ENCODE data around the gene KCNIP1. TPM values are rescaled to one million over a fixed set of nuclear protein-coding genes. Genes with fewer than 3 reads are reported as not detected.

The KCNIP1 gene
- total and polyA plus RNA-seq, 9 of the 15 experiments (the other 6 are each of a cell fraction or from before 2014, with no cell fraction given), result not detected

- TF ChIP-seq ZNF407 (IDR thresholded peaks at IDR 0.05; ENCODE audit: low read depth) (no peak), ZBTB40 (IDR thresholded peaks at IDR 0.05) (no peak), ZBTB40 (CRISPR knock-in tag; IDR thresholded peaks at IDR 0.05) (no peak), ZBTB17 (CRISPR knock-in tag; IDR thresholded peaks at IDR 0.05) (no peak), ZFP91 (CRISPR knock-in tag; IDR thresholded peaks at IDR 0.05) (no peak)
These were observed 211.3 kb downstream of the KCNIP1 start (continued) for GRCh38 chr5:170715141-170715540.
